Gastrocnemius medialis (tissue), 4 donors: ENCODE data around the gene PRTN3.

Experiments
- POLR2A ChIP-seq, 2 donors: fragments of 450-650 bp; IDR thresholded peaks; one replicate each; pipeline ENCODE4 v1.6.1; 2017; ENCODE audit warnings: antibody characterized with exemption in 2 of 2, mild to moderate bottlenecking in 2 of 2, moderate library complexity in 2 of 2
- TF ChIP-seq, protein P1 (sequence below), 5 experiments: fragments of 450-650 bp in 3 of 5; fragments of 200-600 bp in 2 of 5; sonication (generic) in 2 of 5; IDR thresholded peaks in 4 of 5; conservative IDR thresholded peaks in 1 of 5; 1 replicate in 4 of 5; 2 replicates in 1 of 5; pipeline ENCODE4 v1.5.1; 2016 to 2019; ENCODE audit warnings: antibody characterized with exemption in 5 of 5, mild to moderate bottlenecking in 3 of 5, moderate library complexity in 3 of 5

DNA sequence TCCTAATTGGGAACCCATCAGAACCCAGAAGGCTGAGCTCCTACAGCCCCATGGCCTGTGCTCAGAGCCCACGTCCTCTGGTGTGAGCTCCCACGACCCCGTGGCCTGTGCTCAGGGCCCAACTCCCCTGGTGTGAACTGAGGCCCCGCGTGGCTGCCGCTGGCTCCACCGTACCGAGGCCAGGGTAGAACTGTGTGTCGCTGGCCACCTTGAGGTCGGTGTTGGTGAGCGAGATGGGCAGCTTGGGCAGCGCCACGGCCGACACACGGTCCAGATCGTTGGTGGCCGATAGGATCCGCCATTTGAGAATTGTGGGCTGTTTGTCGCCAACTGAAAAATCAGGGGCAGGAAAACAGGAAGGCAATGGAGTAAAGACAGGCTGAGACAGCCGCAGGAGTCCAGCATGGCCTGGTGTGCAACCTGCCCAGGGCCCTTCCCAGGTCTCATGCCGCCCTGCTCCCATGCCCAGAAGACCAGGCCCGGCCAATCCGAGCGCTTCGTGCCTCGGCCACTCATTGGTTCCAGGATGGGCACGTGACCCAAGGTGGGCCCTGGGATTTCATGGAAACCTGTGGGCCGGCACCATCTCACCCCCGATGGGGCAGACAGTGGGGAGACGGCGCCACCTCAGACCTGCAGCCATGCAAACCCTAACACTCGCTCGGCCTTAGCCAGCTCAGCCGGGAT, 40.7 kb downstream of the PRTN3 start:
- TF ChIP-seq, protein P1, sequence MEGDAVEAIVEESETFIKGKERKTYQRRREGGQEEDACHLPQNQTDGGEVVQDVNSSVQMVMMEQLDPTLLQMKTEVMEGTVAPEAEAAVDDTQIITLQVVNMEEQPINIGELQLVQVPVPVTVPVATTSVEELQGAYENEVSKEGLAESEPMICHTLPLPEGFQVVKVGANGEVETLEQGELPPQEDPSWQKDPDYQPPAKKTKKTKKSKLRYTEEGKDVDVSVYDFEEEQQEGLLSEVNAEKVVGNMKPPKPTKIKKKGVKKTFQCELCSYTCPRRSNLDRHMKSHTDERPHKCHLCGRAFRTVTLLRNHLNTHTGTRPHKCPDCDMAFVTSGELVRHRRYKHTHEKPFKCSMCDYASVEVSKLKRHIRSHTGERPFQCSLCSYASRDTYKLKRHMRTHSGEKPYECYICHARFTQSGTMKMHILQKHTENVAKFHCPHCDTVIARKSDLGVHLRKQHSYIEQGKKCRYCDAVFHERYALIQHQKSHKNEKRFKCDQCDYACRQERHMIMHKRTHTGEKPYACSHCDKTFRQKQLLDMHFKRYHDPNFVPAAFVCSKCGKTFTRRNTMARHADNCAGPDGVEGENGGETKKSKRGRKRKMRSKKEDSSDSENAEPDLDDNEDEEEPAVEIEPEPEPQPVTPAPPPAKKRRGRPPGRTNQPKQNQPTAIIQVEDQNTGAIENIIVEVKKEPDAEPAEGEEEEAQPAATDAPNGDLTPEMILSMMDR (IDR thresholded peaks at IDR 0.05 in 4 of 5, conservative IDR thresholded peaks at IDR 0.05 in 1 of 5) = no peak
- no peak for TF ChIP-seq POLR2A (IDR thresholded peaks at IDR 0.05)
